Endothelial cell of umbilical vein (primary cell): Measurements from ENCODE around the gene PLA2G4E.

Experiments used
- EZH2 ChIP-seq: IDR thresholded peaks from 2 replicates; pipeline ENCODE4 v1.6.1; 2012; ENCODE audit warnings: borderline replicate concordance, low read depth, mild to moderate bottlenecking, moderate library complexity, low read length, inconsistent platforms; ENCODE audit not compliant: severe bottlenecking
- FOS ChIP-seq: IDR thresholded peaks from 2 replicates; pipeline ENCODE4 v1.6.1; 2011; ENCODE audit warnings: mild to moderate bottlenecking, low read length, moderate library complexity, borderline replicate concordance; ENCODE audit not compliant: insufficient read depth
- JUN ChIP-seq: IDR thresholded peaks from 2 replicates; pipeline ENCODE4 v1.6.1; 2011; ENCODE audit warnings: borderline replicate concordance, low read depth; ENCODE audit not compliant: insufficient read length, insufficient read depth
- MYC ChIP-seq: IDR thresholded peaks from one replicate; pipeline ENCODE4 v1.6.1; 2011; ENCODE audit warnings: mild to moderate bottlenecking, low read depth, low read length
- POLR2A ChIP-seq: IDR thresholded peaks from 2 replicates; pipeline ENCODE4 v1.6.1; 2012; ENCODE audit warnings: low read depth, mild to moderate bottlenecking, control low read depth, low read length
- POLR2AphosphoS5 ChIP-seq: IDR thresholded peaks from 2 replicates; pipeline ENCODE4 v1.6.1; 2012; ENCODE audit warnings: low read depth, mild to moderate bottlenecking, control low read depth, low read length, moderate library complexity; ENCODE audit not compliant: insufficient read depth
- TF ChIP-seq, protein P1 (sequence below), 2 donors: IDR thresholded peaks; 1 replicate in 1 of 2; 2 replicates in 1 of 2; pipeline ENCODE4 v1.5.1; 2011; ENCODE audit warnings: low read length in 2 of 2, mild to moderate bottlenecking in 2 of 2, moderate library complexity in 2 of 2, control low read depth in 1 of 2, inconsistent platforms in 1 of 2, low read depth in 1 of 2; ENCODE audit not compliant: insufficient read depth in 1 of 2; ENCODE audit errors: extremely low read depth in 1 of 2
- TF ChIP-seq, protein P2 (sequence below): IDR thresholded peaks from 2 replicates; pipeline ENCODE4 v1.6.1; 2011; ENCODE audit not compliant: insufficient read depth, insufficient read length

DNA sequence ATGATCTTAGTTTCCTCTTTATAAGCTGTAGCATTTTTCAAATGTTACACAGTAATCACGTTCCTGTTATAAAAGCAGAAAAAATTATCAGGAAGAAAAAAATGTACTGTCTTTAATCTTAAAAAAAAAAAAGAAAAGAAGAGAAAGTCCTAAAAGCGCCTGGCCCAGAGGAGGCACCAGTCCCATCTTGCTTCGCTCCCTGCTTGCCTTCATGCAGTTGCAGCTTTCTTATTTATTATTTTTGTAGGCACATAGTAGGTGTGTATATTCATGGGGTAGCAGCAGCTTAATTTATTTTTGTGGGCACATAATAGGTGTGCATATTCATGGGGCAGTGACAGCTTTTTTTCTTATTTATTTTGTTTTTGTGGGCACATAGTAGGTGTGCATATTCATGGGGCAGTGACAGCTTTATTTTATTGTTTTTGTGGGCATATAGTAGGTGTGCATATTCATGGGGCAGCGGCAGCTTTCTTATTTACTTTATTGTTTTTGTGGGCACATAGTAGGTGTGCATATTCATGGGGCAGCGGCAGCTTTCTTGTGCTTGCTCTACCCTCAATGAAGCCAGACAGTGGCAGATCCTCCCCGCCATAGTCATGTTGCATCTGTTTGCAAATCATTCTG is 43.0 kb downstream of the PLA2G4E start:
- TF ChIP-seq, protein P1, sequence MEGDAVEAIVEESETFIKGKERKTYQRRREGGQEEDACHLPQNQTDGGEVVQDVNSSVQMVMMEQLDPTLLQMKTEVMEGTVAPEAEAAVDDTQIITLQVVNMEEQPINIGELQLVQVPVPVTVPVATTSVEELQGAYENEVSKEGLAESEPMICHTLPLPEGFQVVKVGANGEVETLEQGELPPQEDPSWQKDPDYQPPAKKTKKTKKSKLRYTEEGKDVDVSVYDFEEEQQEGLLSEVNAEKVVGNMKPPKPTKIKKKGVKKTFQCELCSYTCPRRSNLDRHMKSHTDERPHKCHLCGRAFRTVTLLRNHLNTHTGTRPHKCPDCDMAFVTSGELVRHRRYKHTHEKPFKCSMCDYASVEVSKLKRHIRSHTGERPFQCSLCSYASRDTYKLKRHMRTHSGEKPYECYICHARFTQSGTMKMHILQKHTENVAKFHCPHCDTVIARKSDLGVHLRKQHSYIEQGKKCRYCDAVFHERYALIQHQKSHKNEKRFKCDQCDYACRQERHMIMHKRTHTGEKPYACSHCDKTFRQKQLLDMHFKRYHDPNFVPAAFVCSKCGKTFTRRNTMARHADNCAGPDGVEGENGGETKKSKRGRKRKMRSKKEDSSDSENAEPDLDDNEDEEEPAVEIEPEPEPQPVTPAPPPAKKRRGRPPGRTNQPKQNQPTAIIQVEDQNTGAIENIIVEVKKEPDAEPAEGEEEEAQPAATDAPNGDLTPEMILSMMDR (IDR thresholded peaks at IDR 0.05; ENCODE audit: extremely low read depth in 1 of 2, insufficient read depth in 1 of 2, low read depth in 1 of 2, low read length in 2 of 2): no peak
- no peak for TF ChIP-seq EZH2
- no peak for TF ChIP-seq MYC
- no peak for TF ChIP-seq FOS
- TF ChIP-seq POLR2AphosphoS5: no peak
- no peak for TF ChIP-seq POLR2A
- no peak for TF ChIP-seq JUN
- TF ChIP-seq, protein P2, sequence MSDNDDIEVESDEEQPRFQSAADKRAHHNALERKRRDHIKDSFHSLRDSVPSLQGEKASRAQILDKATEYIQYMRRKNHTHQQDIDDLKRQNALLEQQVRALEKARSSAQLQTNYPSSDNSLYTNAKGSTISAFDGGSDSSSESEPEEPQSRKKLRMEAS: no peak
